ENCODE data around the gene RYK.
A peak's percentile ranks its signal among the peaks of the same experiment; 100 is the strongest.

Gene RYK

GRCh38 chr3:134197681-134198261 lies 52.9 kb downstream of the RYK start:
- no peaks in the 10 kb centered on the region for H3K36me3 ChIP-seq (ENCODE audit: control insufficient read depth, insufficient read depth, low read length)
- no peaks in the 10 kb centered on the region for H3K4me1 ChIP-seq
- H3K9ac ChIP-seq: no peak overlapping the region
- H3K4me3 ChIP-seq (ENCODE audit: low read depth, low read length): no peak overlapping the region
- no peak overlapping the region for H2AFZ ChIP-seq
- H3K9me3 ChIP-seq (ENCODE audit: control insufficient read depth, low read length): no peaks in the 10 kb centered on the region
- TF ChIP-seq CTCF (IDR thresholded peaks at IDR 0.05): peak; percentile 75
- no peak overlapping the region for H3K27ac ChIP-seq
- peaks cover 2% of the 10 kb centered on the region for H3K79me2 ChIP-seq
- H3K27me3 ChIP-seq (ENCODE audit: control insufficient read depth, insufficient read depth, low read length): no peaks in the 10 kb centered on the region
- no peak overlapping the region for H3K4me2 ChIP-seq (ENCODE audit: low read length)

- H3K9ac ChIP-seq: no peak overlapping the region
- no peaks in the 10 kb centered on the region for H3K27me3 ChIP-seq (ENCODE audit: control insufficient read depth, insufficient read depth, low read length)
- no peak overlapping the region for H3K27ac ChIP-seq
- no peak overlapping the region for H3K4me2 ChIP-seq (ENCODE audit: low read length)
- peaks cover 2% of the 10 kb centered on the region for H3K79me2 ChIP-seq
- H2AFZ ChIP-seq: no peak overlapping the region
- TF ChIP-seq CTCF (IDR thresholded peaks at IDR 0.05): no peak
- no peak overlapping the region for H3K4me3 ChIP-seq (ENCODE audit: low read depth, low read length)
- H3K9me3 ChIP-seq (ENCODE audit: control insufficient read depth, low read length): no peaks in the 10 kb centered on the region
- no peaks in the 10 kb centered on the region for H3K4me1 ChIP-seq
- H3K36me3 ChIP-seq (ENCODE audit: control insufficient read depth, insufficient read depth, low read length): no peaks in the 10 kb centered on the region
Measured at GRCh38 chr3:134194247-134194646, 56.4 kb downstream of the RYK start.

- no peak overlapping the region for H3K9ac ChIP-seq
- no peak overlapping the region for H3K27ac ChIP-seq
- TF ChIP-seq CTCF (IDR thresholded peaks at IDR 0.05): no peak
- H3K36me3 ChIP-seq (ENCODE audit: control insufficient read depth, insufficient read depth, low read length): no peaks in the 10 kb centered on the region
- H3K27me3 ChIP-seq (ENCODE audit: control insufficient read depth, insufficient read depth, low read length): no peaks in the 10 kb centered on the region
- no peaks in the 10 kb centered on the region for H3K79me2 ChIP-seq
- no peak overlapping the region for H3K4me2 ChIP-seq (ENCODE audit: low read length)
- no peaks in the 10 kb centered on the region for H3K4me1 ChIP-seq
- no peak overlapping the region for H3K4me3 ChIP-seq (ENCODE audit: low read depth, low read length)
- no peak overlapping the region for H2AFZ ChIP-seq
- no peaks in the 10 kb centered on the region for H3K9me3 ChIP-seq (ENCODE audit: control insufficient read depth, low read length)
Measured at GRCh38 chr3:134190250-134190649, 60.4 kb downstream of the RYK start.

GRCh38 chr3:134189849-134190248 lies 60.8 kb downstream of the RYK start:
- no peaks in the 10 kb centered on the region for H3K9me3 ChIP-seq (ENCODE audit: control insufficient read depth, low read length)
- no peaks in the 10 kb centered on the region for H3K36me3 ChIP-seq (ENCODE audit: control insufficient read depth, insufficient read depth, low read length)
- TF ChIP-seq CTCF (IDR thresholded peaks at IDR 0.05): no peak
- no peak overlapping the region for H2AFZ ChIP-seq
- H3K79me2 ChIP-seq: no peaks in the 10 kb centered on the region
- H3K4me2 ChIP-seq (ENCODE audit: low read length): no peak overlapping the region
- no peaks in the 10 kb centered on the region for H3K27me3 ChIP-seq (ENCODE audit: control insufficient read depth, insufficient read depth, low read length)
- no peaks in the 10 kb centered on the region for H3K4me1 ChIP-seq
- H3K4me3 ChIP-seq (ENCODE audit: low read depth, low read length): no peak overlapping the region
- H3K9ac ChIP-seq: no peak overlapping the region
- H3K27ac ChIP-seq: no peak overlapping the region

- H3K27ac ChIP-seq: no peak overlapping the region
- no peak overlapping the region for H3K4me3 ChIP-seq (ENCODE audit: low read depth, low read length)
- no peaks in the 10 kb centered on the region for H3K79me2 ChIP-seq
- no peak overlapping the region for H2AFZ ChIP-seq
- no peak for TF ChIP-seq CTCF (IDR thresholded peaks at IDR 0.05)
- no peaks in the 10 kb centered on the region for H3K9me3 ChIP-seq (ENCODE audit: control insufficient read depth, low read length)
- H3K4me2 ChIP-seq (ENCODE audit: low read length): no peak overlapping the region
- H3K27me3 ChIP-seq (ENCODE audit: control insufficient read depth, insufficient read depth, low read length): no peaks in the 10 kb centered on the region
- no peaks in the 10 kb centered on the region for H3K36me3 ChIP-seq (ENCODE audit: control insufficient read depth, insufficient read depth, low read length)
- no peaks in the 10 kb centered on the region for H3K4me1 ChIP-seq
- no peak overlapping the region for H3K9ac ChIP-seq
Measured at GRCh38 chr3:134186391-134186790, 64.3 kb downstream of the RYK start.

Data from parathyroid adenoma (tissue), 2 donors.